Osteoblast (primary cell): ENCODE results near the gene TTC13. TPM values are rescaled to one million over a fixed set of nuclear protein-coding genes. Genes with fewer than 3 reads are reported as not detected.
A peak's percentile ranks its signal among the peaks of the same experiment; 100 is the strongest.
"Not testable (repeated sequence)": the region's sequence is repeated elsewhere in the genome, so short reads cannot be mapped to it uniquely, and the experiment has no call there.

Source experiments
- DNase-seq: peaks from one replicate; pipeline ENCODE4 v3.0.0; 2011; ENCODE audit warnings: low spot score, mixed read lengths; ENCODE audit not compliant: insufficient read length; ENCODE audit errors: missing footprints
- H2AFZ ChIP-seq: 2 replicates; pipeline ENCODE4 v1.6.0; 2011; ENCODE audit warnings: mild to moderate bottlenecking, low read length
- H3K27ac ChIP-seq: 2 replicates; pipeline ENCODE4 v1.5.1; 2011; ENCODE audit warnings: mild to moderate bottlenecking, low read depth, low read length, moderate library complexity
- H3K27me3 ChIP-seq: 2 replicates; pipeline ENCODE4 v1.6.0; 2012; ENCODE audit warnings: mild to moderate bottlenecking, control low read depth, inconsistent platforms, low read length, moderate library complexity; ENCODE audit not compliant: insufficient read depth
- H3K36me3 ChIP-seq: 2 replicates; pipeline ENCODE4 v1.5.1; 2011; ENCODE audit warnings: mild to moderate bottlenecking, low read length, control low read depth, moderate library complexity; ENCODE audit not compliant: insufficient read depth
- H3K4me1 ChIP-seq: 2 replicates; pipeline ENCODE4 v1.5.1; 2011; ENCODE audit warnings: mild to moderate bottlenecking, low read length, control low read depth, moderate library complexity; ENCODE audit not compliant: insufficient read depth
- H3K4me2 ChIP-seq: 2 replicates; pipeline ENCODE4 v1.6.0; 2011; ENCODE audit warnings: mild to moderate bottlenecking, low read length; ENCODE audit not compliant: insufficient read depth
- H3K4me3 ChIP-seq: fragments of 200-600 bp; sonication (generic); 3 replicates; pipeline ENCODE4 v1.5.1; 2012; ENCODE audit warnings: mild to moderate bottlenecking, low read length, inconsistent platforms; ENCODE audit not compliant: insufficient read depth
- H3K79me2 ChIP-seq: 2 replicates; pipeline ENCODE4 v1.6.0; 2012; ENCODE audit warnings: mild to moderate bottlenecking, low read length, control low read depth, inconsistent platforms; ENCODE audit not compliant: insufficient read depth
- H3K9me3 ChIP-seq: 2 replicates; pipeline ENCODE4 v1.5.1; 2011; ENCODE audit warnings: low read depth, low read length, control low read depth
- H4K20me1 ChIP-seq: 2 replicates; pipeline ENCODE4 v1.6.0; 2012; ENCODE audit warnings: mild to moderate bottlenecking, low read length, control low read depth; ENCODE audit not compliant: insufficient read depth
- total RNA-seq: library from RNA; depleted of rRNA; stranded (reverse); fragments of >200 nt; gene quantifications from 2 replicates; pipeline ENCODE4 v1.2.3, GENCODE V29; 2012
- TF ChIP-seq, protein P1 (sequence below): IDR thresholded peaks from 2 replicates; pipeline ENCODE4 v1.5.1; 2011; ENCODE audit warnings: mild to moderate bottlenecking, low read depth, low read length, moderate library complexity; ENCODE audit errors: extremely low read depth

TTC13 gene
- total RNA-seq, 1 donor: 15.9 TPM

DNA sequence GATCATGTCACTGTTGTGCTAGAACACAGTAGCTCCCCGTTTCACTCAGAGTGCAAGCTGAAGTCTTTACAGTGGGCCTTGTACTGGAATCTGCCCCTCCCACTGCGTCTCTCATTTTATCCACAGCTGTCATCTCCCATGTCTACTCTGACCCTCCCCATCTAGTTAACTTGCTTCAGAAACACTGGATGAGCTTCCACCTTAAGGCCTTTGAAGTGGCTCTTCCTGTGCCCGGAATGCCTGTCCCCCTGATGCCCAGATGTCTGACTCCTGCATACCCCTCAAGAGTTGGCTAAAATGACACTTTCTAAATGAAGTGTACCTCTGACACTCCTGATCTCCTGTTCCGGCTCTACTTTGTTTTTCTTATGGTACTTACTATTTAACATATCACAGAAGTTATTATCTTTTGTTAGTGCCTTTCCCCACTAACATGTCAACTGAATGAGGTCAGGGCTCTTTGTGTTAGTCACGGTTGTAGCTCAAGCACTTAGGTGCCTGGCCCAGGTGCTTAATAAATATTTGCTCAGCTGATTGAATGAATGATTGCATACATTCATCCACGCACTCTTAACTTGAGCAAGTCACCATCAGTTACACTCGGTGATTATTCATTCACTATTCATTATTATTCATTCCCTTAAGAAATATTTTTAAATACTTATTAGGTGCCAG, 13.6 kb upstream of the TTC13 start:
- Histone ChIP-seq H3K4me2 (no peak overlapping the region), H3K36me3 (peaks cover 38% of the 10 kb centered on the region), H3K9me3 (no peaks in the 10 kb centered on the region), H3K27ac (no peak overlapping the region), H2AFZ (no peak overlapping the region), H3K27me3 (no peaks in the 10 kb centered on the region), H3K4me3 (no peak overlapping the region), H3K79me2 (peaks cover 9% of the 10 kb centered on the region), H4K20me1 (peaks cover 8% of the 10 kb centered on the region), H3K4me1 (peaks cover 5% of the 10 kb centered on the region)
- TF ChIP-seq, protein P1, sequence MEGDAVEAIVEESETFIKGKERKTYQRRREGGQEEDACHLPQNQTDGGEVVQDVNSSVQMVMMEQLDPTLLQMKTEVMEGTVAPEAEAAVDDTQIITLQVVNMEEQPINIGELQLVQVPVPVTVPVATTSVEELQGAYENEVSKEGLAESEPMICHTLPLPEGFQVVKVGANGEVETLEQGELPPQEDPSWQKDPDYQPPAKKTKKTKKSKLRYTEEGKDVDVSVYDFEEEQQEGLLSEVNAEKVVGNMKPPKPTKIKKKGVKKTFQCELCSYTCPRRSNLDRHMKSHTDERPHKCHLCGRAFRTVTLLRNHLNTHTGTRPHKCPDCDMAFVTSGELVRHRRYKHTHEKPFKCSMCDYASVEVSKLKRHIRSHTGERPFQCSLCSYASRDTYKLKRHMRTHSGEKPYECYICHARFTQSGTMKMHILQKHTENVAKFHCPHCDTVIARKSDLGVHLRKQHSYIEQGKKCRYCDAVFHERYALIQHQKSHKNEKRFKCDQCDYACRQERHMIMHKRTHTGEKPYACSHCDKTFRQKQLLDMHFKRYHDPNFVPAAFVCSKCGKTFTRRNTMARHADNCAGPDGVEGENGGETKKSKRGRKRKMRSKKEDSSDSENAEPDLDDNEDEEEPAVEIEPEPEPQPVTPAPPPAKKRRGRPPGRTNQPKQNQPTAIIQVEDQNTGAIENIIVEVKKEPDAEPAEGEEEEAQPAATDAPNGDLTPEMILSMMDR: no peak
- DNase-seq: no peak

DNA sequence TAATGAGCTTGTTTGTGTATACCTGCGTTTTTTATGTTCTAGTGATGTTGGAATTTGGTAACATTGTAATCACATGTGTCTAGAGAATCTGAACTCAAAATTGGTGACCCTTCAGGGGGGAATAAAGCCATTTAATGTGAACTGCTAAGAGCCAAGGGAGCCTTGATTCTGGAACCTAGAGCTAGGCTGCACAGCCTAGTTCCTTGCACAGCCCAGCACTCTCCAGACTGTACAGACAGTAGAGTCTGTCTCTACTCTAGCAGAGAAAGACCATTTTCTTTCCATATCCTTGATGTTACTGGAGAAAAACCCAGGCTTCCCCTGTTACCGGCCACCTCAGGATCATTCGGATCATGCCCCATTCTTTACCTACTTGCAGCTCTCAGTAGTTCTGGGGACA, 8.8 kb upstream of the TTC13 start:
- Histone ChIP-seq H3K79me2 (peaks cover 26% of the 10 kb centered on the region), H3K4me1 (peaks cover 20% of the 10 kb centered on the region), H2AFZ (no peak overlapping the region), H3K9me3 (no peaks in the 10 kb centered on the region), H3K27me3 (no peaks in the 10 kb centered on the region), H3K4me3 (no peak overlapping the region), H3K27ac (peak overlapping the region; percentile 14), H3K4me2 (peak overlapping the region; percentile 32), H3K36me3 (peaks cover 13% of the 10 kb centered on the region), H4K20me1 (peaks cover 18% of the 10 kb centered on the region)
- TF ChIP-seq, protein P1: no peak
- DNase-seq: no peak

DNA sequence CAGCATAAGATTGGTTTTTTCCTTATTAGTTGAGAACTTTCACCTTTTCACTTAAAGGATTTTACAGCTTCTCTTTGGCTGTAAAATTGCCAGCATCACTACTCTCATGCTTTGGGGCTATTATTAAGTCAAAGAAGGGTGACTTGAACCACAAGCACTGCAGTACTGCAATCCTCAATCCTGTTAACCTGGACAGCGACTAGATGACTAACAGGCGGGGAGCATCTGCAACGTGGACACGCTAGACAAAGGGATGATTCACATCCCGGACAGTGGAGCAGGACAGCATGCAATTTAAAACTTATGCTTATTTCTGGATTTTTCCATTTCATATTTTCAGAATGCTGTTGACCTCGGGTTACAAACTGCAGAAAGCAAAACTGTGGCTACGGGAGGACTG, 8.3 kb upstream of the TTC13 start:
- Histone ChIP-seq H3K79me2 (peaks cover 26% of the 10 kb centered on the region), H4K20me1 (peaks cover 18% of the 10 kb centered on the region)

DNA sequence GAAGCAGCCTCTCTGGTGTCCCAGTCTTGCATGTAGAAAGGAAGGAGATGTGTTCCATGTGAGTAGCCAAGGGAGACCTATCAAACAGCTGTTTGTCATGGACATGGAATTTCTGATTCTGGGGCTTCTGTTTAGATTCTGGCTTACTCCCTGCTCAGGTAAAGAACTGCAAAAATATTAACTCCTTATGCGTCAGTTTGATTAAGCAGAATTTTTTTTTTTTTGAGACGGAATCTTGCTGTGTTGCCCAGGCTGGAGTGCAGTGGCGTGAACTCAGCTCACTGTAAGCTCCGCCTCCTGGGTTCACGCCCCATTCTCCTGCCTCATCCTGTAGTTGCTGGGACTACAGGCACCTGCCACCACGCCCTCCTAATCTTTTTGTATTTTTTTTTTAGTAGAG, 7.0 kb upstream of the TTC13 start:
- Histone ChIP-seq H3K9me3 (no peaks in the 10 kb centered on the region), H4K20me1 (peaks cover 18% of the 10 kb centered on the region), H3K79me2 (peaks cover 33% of the 10 kb centered on the region), H3K27me3 (no peaks in the 10 kb centered on the region), H3K4me2 (no peak overlapping the region), H3K36me3 (peaks cover 2% of the 10 kb centered on the region), H3K4me3 (no peak overlapping the region), H3K27ac (no peak overlapping the region), H3K4me1 (peaks cover 24% of the 10 kb centered on the region), H2AFZ (no peak overlapping the region)
- TF ChIP-seq, protein P1: no peak
- DNase-seq: no peak

More for the DNA sequence above, 8.3 kb upstream of the TTC13 start:
- Histone ChIP-seq H2AFZ (no peak overlapping the region), H3K27ac (peak overlapping the region; percentile 14), H3K27me3 (no peaks in the 10 kb centered on the region), H3K4me2 (peak overlapping the region; percentile 32), H3K36me3 (peaks cover 8% of the 10 kb centered on the region), H3K4me3 (no peak overlapping the region), H3K9me3 (no peaks in the 10 kb centered on the region), H3K4me1 (peaks cover 24% of the 10 kb centered on the region)
- peak; percentile 63 for DNase-seq
- TF ChIP-seq, protein P1: no peak

DNA sequence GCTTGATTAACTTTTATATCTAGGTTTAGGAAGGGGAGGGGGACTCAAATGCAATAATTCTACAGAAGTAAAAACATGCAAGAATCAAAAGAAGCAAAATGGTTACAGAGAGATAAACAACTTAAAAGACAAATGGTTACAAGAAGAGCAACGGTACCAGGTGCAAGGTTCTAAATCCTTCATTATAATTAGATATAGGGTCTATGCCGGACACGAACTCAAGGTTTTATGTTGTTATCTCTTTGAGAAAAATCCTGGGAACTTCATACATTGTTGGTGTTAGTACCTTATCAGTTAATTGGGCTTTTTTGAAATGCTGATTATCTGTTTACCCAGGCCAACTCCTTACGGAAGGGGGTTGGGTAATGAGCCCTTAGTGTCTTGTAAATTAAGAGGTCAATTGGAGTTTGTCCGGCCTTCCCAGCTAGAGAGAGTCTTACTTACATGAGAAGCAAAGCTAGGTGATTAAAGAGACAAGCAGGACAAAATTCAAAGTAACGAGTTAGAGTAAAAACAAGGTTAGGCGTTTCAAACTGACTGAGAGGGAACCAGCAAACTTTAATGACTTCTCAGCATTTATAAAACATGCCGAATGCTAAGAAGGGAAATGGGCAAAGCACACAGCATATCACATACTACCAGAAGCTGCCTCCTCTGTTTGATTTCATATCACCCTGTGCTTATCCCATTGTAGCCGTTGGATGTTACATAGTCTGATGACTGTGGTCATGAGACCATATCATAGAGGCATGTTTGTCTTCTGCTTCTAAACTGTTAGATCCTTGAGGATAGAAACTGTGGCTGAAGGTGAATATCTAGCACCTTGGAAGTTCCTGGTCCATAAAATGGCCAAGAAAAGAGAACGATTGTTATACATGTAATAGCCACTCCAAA, 6.2 kb upstream of the TTC13 start:
- H3K4me3 ChIP-seq, H3K27ac ChIP-seq, DNase-seq, H2AFZ ChIP-seq, H3K4me2 ChIP-seq, H3K9me3 ChIP-seq, H3K27me3 ChIP-seq, H3K36me3 ChIP-seq: not testable (repeated sequence)
- Histone ChIP-seq H4K20me1 (peaks cover 18% of the 10 kb centered on the region), H3K4me1 (peaks cover 24% of the 10 kb centered on the region), H3K79me2 (peaks cover 41% of the 10 kb centered on the region)
